Transverse colon (tissue), 4 donors: ENCODE results near the gene FXYD6. TPM values are rescaled to one million over a fixed set of nuclear protein-coding genes. Genes with fewer than 3 reads are reported as not detected.

Experiments used
- DNase-seq: peaks from one replicate; pipeline ENCODE4 v3.0.0-alpha.2; 2019
- H3K27ac ChIP-seq, 4 donors: fragments of 200-600 bp; sonication (generic); 2 replicates each; pipeline ENCODE4 v1.5.1; 2016 to 2018; ENCODE audit warnings: inconsistent platforms in 4 of 4
- H3K27me3 ChIP-seq: fragments of 200-600 bp; sonication (generic); 2 replicates; pipeline ENCODE4 v1.5.1; 2017; ENCODE audit warnings: inconsistent platforms
- H3K36me3 ChIP-seq, 4 donors: fragments of 200-600 bp; sonication (generic); 2 replicates each; pipeline ENCODE4 v1.5.1; 2017 to 2019; ENCODE audit warnings: inconsistent platforms in 4 of 4
- H3K4me1 ChIP-seq, 4 donors: fragments of 200-600 bp; sonication (generic); 2 replicates each; pipeline ENCODE4 v1.5.1; 2017 to 2020; ENCODE audit warnings: inconsistent platforms in 4 of 4
- H3K4me3 ChIP-seq, 4 donors: fragments of 200-600 bp; sonication (generic); 1 replicate in 1 of 4; 2 replicates in 3 of 4; pipeline versions ENCODE4 v1.5.1 to v1.6.1; 2017 to 2019; ENCODE audit warnings: inconsistent platforms in 4 of 4
- H3K9me3 ChIP-seq, 2 donors: fragments of 200-600 bp; sonication (generic); 2 replicates each; pipeline ENCODE4 v1.5.1; 2017 to 2019; ENCODE audit warnings: inconsistent platforms in 2 of 2
- EP300 ChIP-seq: sonication (generic); formaldehyde crosslinking; IDR thresholded peaks from one replicate; pipeline ENCODE4 v1.6.1; 2017; ENCODE audit warnings: antibody characterized with exemption, low read depth
- POLR2A ChIP-seq: fragments of 450-650 bp; IDR thresholded peaks from one replicate; pipeline ENCODE4 v1.6.1; 2016; ENCODE audit warnings: antibody characterized with exemption, mild to moderate bottlenecking, moderate library complexity
- POLR2AphosphoS5 ChIP-seq, 3 donors: sonication (generic); formaldehyde crosslinking; IDR thresholded peaks; one replicate each; pipeline ENCODE4 v1.6.1; 2016; ENCODE audit warnings: antibody characterized with exemption in 3 of 3
- WGBS, 2 donors: methylation state at CpG; one replicate each; pipeline ENCODE4 v1.1.5; 2018; ENCODE audit warnings: low coverage in 1 of 2; 5-methylcytosine and 5-hydroxymethylcytosine counted together
- in situ Hi-C, 4 donors: fragments of 200-750 bp; cut with MboI; loops; one replicate each; pipeline versions ENCODE4 v1.15.0 to v1.15.1; 2017; ENCODE audit warnings: low sequenced_read_pairs in 3 of 4, low pct_ligation_motif_present in 1 of 4, low pct_unique_long_range_greater_than_20kb in 1 of 4
- intact Hi-C: fragments of 100-400 bp; cut with DNase I; formaldehyde crosslinking; loops from one replicate; pipeline ENCODE4 v1.15.1; 2023; ENCODE audit warnings: low total_unique reads
- total RNA-seq, 4 donors: library from RNA; depleted of rRNA; stranded (reverse); fragments of >200 nt; gene quantifications; one replicate each; pipeline ENCODE4 v1.1.0, GENCODE V29; 2016
- TF ChIP-seq, protein P1 (sequence below), 5 experiments: fragments of 200-600 bp in 3 of 5; fragments of 450-650 bp in 2 of 5; sonication (generic) in 3 of 5; IDR thresholded peaks; 1 replicate in 2 of 5; 2 replicates in 3 of 5; pipeline ENCODE4 v1.5.1; 2016 to 2017; ENCODE audit warnings: antibody characterized with exemption in 5 of 5, inconsistent platforms in 3 of 5, mild to moderate bottlenecking in 2 of 5, moderate library complexity in 1 of 5

FXYD6 gene
- total RNA-seq, 4 donors from 2014 or later: 29.2 to 62.5 (median 46.0) TPM

- DNase-seq: no peak
- no peaks in the 10 kb centered on the region for H3K4me1 ChIP-seq
- no peak overlapping the region for H3K4me3 ChIP-seq
- intact Hi-C loops: loop anchor here (5.0 kb wide), 1 partner anchor 59 kb away; no protein-coding TSS in a partner anchor
- H3K27ac ChIP-seq: no peak overlapping the region
- WGBS, 2 donors: 80 to 87% methylated on average over 1 to 11 of the region's 11 CpGs
- no peaks in the 10 kb centered on the region for H3K27me3 ChIP-seq
- H3K36me3 ChIP-seq: no peaks in the 10 kb centered on the region
- TF ChIP-seq EP300 (no peak), POLR2AphosphoS5 (IDR thresholded peaks at IDR 0.05) (no peak), POLR2A (no peak)
- TF ChIP-seq, protein P1, sequence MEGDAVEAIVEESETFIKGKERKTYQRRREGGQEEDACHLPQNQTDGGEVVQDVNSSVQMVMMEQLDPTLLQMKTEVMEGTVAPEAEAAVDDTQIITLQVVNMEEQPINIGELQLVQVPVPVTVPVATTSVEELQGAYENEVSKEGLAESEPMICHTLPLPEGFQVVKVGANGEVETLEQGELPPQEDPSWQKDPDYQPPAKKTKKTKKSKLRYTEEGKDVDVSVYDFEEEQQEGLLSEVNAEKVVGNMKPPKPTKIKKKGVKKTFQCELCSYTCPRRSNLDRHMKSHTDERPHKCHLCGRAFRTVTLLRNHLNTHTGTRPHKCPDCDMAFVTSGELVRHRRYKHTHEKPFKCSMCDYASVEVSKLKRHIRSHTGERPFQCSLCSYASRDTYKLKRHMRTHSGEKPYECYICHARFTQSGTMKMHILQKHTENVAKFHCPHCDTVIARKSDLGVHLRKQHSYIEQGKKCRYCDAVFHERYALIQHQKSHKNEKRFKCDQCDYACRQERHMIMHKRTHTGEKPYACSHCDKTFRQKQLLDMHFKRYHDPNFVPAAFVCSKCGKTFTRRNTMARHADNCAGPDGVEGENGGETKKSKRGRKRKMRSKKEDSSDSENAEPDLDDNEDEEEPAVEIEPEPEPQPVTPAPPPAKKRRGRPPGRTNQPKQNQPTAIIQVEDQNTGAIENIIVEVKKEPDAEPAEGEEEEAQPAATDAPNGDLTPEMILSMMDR (IDR thresholded peaks at IDR 0.05): no peak
- in situ Hi-C loops: no loop called here
- H3K9me3 ChIP-seq: no peaks in the 10 kb centered on the region
These were observed 24.4 kb upstream of the FXYD6 start for GRCh38 chr11:117900720-117901440.

DNA sequence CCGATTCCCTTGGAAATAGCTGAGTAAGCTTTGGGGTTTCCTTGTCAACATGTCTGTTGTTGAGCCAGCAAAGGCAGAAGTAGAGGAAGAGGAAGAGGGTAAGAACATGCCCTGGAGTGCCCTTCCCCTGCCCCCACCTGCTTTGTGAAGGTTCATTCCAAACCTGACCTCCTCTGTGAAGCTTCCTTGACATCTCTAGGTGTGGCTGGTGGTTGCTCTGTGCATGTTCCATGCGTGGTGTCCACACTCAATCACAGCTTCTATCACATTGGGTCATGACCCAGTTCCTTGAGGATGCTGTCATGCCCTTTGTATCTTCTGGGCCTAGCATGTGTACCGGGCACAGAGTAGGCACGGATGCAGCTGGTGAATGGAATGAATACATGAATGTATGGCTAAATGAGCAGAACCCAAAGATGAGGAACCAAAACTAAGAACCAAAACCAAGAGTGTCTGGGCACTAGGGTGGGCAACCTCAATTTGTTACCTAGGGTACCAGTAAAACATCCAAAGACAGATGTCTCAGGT is 23.7 kb upstream of the FXYD6 start:
- H3K27me3 ChIP-seq: no peaks in the 10 kb centered on the region
- H3K36me3 ChIP-seq: no peaks in the 10 kb centered on the region
- intact Hi-C loops: loop anchor here (5.0 kb wide), 1 partner anchor 58 kb away; no protein-coding TSS in a partner anchor
- in situ Hi-C loops: no loop called here
- TF ChIP-seq POLR2AphosphoS5 (IDR thresholded peaks at IDR 0.05) (no peak), EP300 (no peak), POLR2A (no peak)
- TF ChIP-seq, protein P1 (IDR thresholded peaks at IDR 0.05): no peak
- no peak overlapping the region for H3K4me3 ChIP-seq
- H3K9me3 ChIP-seq: no peaks in the 10 kb centered on the region
- DNase-seq: no peak
- no peak overlapping the region for H3K27ac ChIP-seq
- no peaks in the 10 kb centered on the region for H3K4me1 ChIP-seq
- 52% methylated on average over 4 of the region's 4 CpGs; no CpG with 5 or more reads in 1 of the 2 donors for WGBS, 2 donors

DNA sequence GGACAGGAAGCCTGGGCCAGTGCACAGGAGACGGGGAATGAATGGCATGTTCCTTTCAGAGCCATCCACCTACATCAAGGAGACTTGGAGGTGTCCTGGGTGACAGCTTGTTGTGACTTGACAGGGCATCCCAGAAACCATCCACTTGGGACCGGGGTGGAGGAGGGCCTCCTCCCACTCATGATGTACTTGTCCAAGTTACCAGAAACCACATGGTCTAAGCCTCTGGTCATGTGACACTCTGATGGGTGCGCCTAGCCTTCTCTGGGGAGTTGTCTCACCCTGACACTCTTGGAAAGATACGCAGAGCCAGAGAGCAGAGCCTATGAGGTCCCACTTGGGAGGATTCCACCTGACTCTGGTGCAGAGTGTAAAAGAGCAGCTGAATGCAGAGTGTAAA is 21.6 kb upstream of the FXYD6 start:
- in situ Hi-C loops (no loop called here), intact Hi-C loops (no loop called here)
- 69% methylated on average over 4 of the region's 4 CpGs; no CpG with 5 or more reads in 1 of the 2 donors for WGBS, 2 donors
- H3K4me1 ChIP-seq: no peaks in the 10 kb centered on the region
- no peaks in the 10 kb centered on the region for H3K36me3 ChIP-seq
- no peaks in the 10 kb centered on the region for H3K9me3 ChIP-seq
- TF ChIP-seq, protein P1 (IDR thresholded peaks at IDR 0.05): no peak
- no peak for TF ChIP-seq POLR2A
- TF ChIP-seq POLR2AphosphoS5 (IDR thresholded peaks at IDR 0.05): no peak
- no peak for TF ChIP-seq EP300
- H3K27me3 ChIP-seq: no peaks in the 10 kb centered on the region
- H3K27ac ChIP-seq: no peak overlapping the region
- no peak for DNase-seq
- no peak overlapping the region for H3K4me3 ChIP-seq

DNA sequence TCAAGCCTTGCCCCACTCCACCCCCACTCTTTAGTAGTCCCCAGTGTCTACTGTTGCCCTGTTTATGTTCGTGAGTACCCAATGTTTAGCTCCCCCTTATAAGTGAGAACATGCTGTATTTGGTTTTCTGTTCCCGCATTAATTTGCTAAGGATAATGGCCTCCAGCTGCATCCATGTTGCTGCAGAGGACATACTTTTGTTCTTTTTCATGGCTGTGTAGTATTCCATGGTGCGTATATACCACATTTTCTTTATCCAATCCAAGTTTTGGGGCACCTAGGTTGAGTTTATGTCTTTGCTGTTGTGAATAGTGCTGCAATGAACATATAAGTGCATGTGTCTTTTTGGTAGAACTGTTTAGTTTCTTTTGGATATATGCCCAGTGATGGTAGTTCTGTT is 16.2 kb upstream of the FXYD6 start:
- no peaks in the 10 kb centered on the region for H3K27me3 ChIP-seq
- in situ Hi-C loops (no loop called here), intact Hi-C loops (no loop called here)
- H3K9me3 ChIP-seq: no peaks in the 10 kb centered on the region
- no peak for DNase-seq
- H3K27ac ChIP-seq: no peak overlapping the region
- no peak overlapping the region for H3K4me3 ChIP-seq
- no peaks in the 10 kb centered on the region for H3K36me3 ChIP-seq
- no peak for TF ChIP-seq POLR2A
- 88 to 100% methylated on average over 3 of the region's 3 CpGs for WGBS, 2 donors
- H3K4me1 ChIP-seq: peaks cover 0 to 4% (median 0%) of the 10 kb centered on the region in 4 donors
